K562 (cell line): ENCODE measurements around the gene IPO13. TPM values are rescaled to one million over a fixed set of nuclear protein-coding genes. Genes with fewer than 3 reads are reported as not detected.
A peak's percentile ranks its signal among the peaks of the same experiment; 100 is the strongest.

Experiments
- ATAC-seq: fragments of 200-7000 bp; cut with Tn5 transposase; 3 replicates; pipeline ENCODE4 v1.9.1; 2020; ENCODE audit warnings: moderate library complexity
- BruUV-seq: library from RNA; stranded (reverse); fragments of 400-500 nt; replicated peaks from 2 replicates; lab custom pipeline; 2021; lab: Mats Ljungman, UMichigan
- CTCF ChIA-PET: fragments of 300-600 bp; formaldehyde crosslinking; extraction: SDS; loops from one replicate; lab custom pipeline; 2021; ENCODE audit warnings: low intra/inter-chr PET ratio; lab: Yijun Ruan, JAX
- POLR2A ChIA-PET: fragments of 300-600, 350-650 bp; sonication (Branson Sonifier 250); formaldehyde crosslinking; extraction: SDS; loops from one replicate; lab custom pipeline; 2021; ENCODE audit warnings: antibody characterized with exemption, inconsistent platforms; lab: Yijun Ruan, JAX
- DNase-seq, 4 experiments: peaks; one replicate each; pipeline versions ENCODE4 v3.0.0 to v3.0.0-alpha.2; 2011 to 2018; ENCODE audit warnings: low spot score in 3 of 4, mixed read lengths in 3 of 4; ENCODE audit errors: extremely low read depth in 1 of 4
- FAIRE-seq: peaks from 2 replicates; lab custom pipeline; 2011; peaks lifted over from hg19 to GRCh38; lab: Jason Lieb, UNC
- H2AFZ ChIP-seq: 2 replicates; pipeline ENCODE4 v1.6.0; 2011; ENCODE audit warnings: low read depth, low read length, control low read depth, inconsistent platforms
- H3K27ac ChIP-seq: fragments of 200-600 bp; 3 replicates; pipeline ENCODE4 v1.8.0; 2011; ENCODE audit warnings: low read depth, mild to moderate bottlenecking, control low read depth, inconsistent platforms, low read length, moderate library complexity, mixed read lengths; ENCODE audit errors: extremely low read depth
- H3K27me3 ChIP-seq, 2 experiments: fragments of 300-600 bp in 1 of 2; 2 replicates in 1 of 2; 3 replicates in 1 of 2; pipeline versions ENCODE4 v1.6.0 to v1.8.0; 2011; ENCODE audit warnings: inconsistent platforms in 2 of 2, low read length in 2 of 2, mild to moderate bottlenecking in 1 of 2, mixed read lengths in 1 of 2, moderate library complexity in 1 of 2; ENCODE audit not compliant: control insufficient read depth in 2 of 2, insufficient read depth in 2 of 2
- H3K36me3 ChIP-seq: fragments of 300-600 bp; 3 replicates; pipeline ENCODE4 v1.8.0; 2011; ENCODE audit warnings: mild to moderate bottlenecking, low read length, inconsistent platforms; ENCODE audit not compliant: control insufficient read depth, insufficient read depth
- H3K4me1 ChIP-seq, 2 experiments: fragments of 200-600 bp in 1 of 2; replicated peaks in 1 of 2; 2 replicates in 1 of 2; 3 replicates in 1 of 2; pipeline versions ENCODE4 v1.5.1 to v1.8.0; 2011; ENCODE audit warnings: inconsistent platforms in 2 of 2, low read length in 2 of 2, mild to moderate bottlenecking in 1 of 2, mixed read lengths in 1 of 2, moderate library complexity in 1 of 2; ENCODE audit not compliant: control insufficient read depth in 2 of 2, insufficient read depth in 2 of 2
- H3K4me2 ChIP-seq: 2 replicates; pipeline ENCODE4 v1.6.1; 2011; ENCODE audit warnings: low read length, control low read depth, inconsistent platforms, mixed read lengths; ENCODE audit not compliant: insufficient read depth
- H3K4me3 ChIP-seq: fragments of 200-600 bp; sonication (generic), shearing (Covaris generic); 2 replicates; pipeline ENCODE4 v1.5.1; 2016; ENCODE audit warnings: control low read depth, inconsistent platforms
- H3K79me2 ChIP-seq: fragments of 200-600 bp; 3 replicates; pipeline ENCODE4 v1.8.0; 2011; ENCODE audit warnings: low read length, inconsistent platforms; ENCODE audit not compliant: control insufficient read depth, insufficient read depth
- H3K9ac ChIP-seq, 2 experiments: 2 replicates each; pipeline versions ENCODE4 v1.6.0 to v1.6.1; 2011; ENCODE audit warnings: low read depth in 2 of 2, low read length in 2 of 2, control low read depth in 1 of 2, inconsistent platforms in 1 of 2, mild to moderate bottlenecking in 1 of 2, mixed read lengths in 1 of 2; ENCODE audit not compliant: insufficient read depth in 1 of 2
- H3K9me1 ChIP-seq: one replicate; pipeline ENCODE4 v1.6.0; 2011; ENCODE audit warnings: inconsistent platforms, mild to moderate bottlenecking, low read length, moderate library complexity; ENCODE audit not compliant: control insufficient read depth, insufficient read depth
- H3K9me3 ChIP-seq: replicated peaks from 2 replicates; pipeline ENCODE4 v1.5.1; 2011; ENCODE audit warnings: low read depth, low read length, inconsistent platforms; ENCODE audit not compliant: control insufficient read depth, insufficient read depth
- H4K20me1 ChIP-seq: replicated peaks from 2 replicates; pipeline ENCODE4 v1.6.1; 2011; ENCODE audit warnings: low read length, inconsistent platforms, mixed read lengths; ENCODE audit not compliant: control insufficient read depth, insufficient read depth
- CREB1 ChIP-seq, 2 experiments: sonication (generic) in 1 of 2; formaldehyde crosslinking in 1 of 2; IDR thresholded peaks; 2 replicates each; pipeline versions ENCODE4 v1.6.1 to v1.8.0; 2012 to 2022; ENCODE audit warnings: inconsistent platforms in 1 of 2, mild to moderate bottlenecking in 1 of 2, missing genetic modification reagents in 1 of 2, moderate library complexity in 1 of 2
- DPF2 ChIP-seq: fragments of 450-650 bp; IDR thresholded peaks from 2 replicates; pipeline ENCODE4 v1.6.1; 2016
- HIVEP1 ChIP-seq: fragments of 250-450 bp; sonication (Bioruptor Pico); IDR thresholded peaks from 2 replicates; pipeline ENCODE4 v1.4.0; 2020; ENCODE audit warnings: mild to moderate bottlenecking
- HNRNPH1 ChIP-seq: fragments of 200-400 bp; formaldehyde crosslinking; optimal IDR thresholded peaks from 2 replicates; pipeline ENCODE3; 2017; ENCODE audit warnings: low read depth, mild to moderate bottlenecking, low read length, moderate library complexity
- NR3C1 ChIP-seq: sonication (generic); formaldehyde crosslinking; IDR thresholded peaks from 2 replicates; pipeline ENCODE4 v1.8.1; 2022; ENCODE audit warnings: missing genetic modification reagents
- NRF1 ChIP-seq, 2 experiments: fragments of 450-650 bp; IDR thresholded peaks in 1 of 2; conservative IDR thresholded peaks in 1 of 2; 2 replicates each; pipeline ENCODE4 v1.6.1; 2014; ENCODE audit warnings: mild to moderate bottlenecking in 2 of 2
- PATZ1 ChIP-seq: fragments of 250-450 bp; sonication (Bioruptor Pico); IDR thresholded peaks from 2 replicates; pipeline ENCODE4 v1.5.0; 2020; ENCODE audit warnings: mild to moderate bottlenecking, borderline replicate concordance
- PBX2 ChIP-seq, 2 experiments: IDR thresholded peaks in 1 of 2; conservative IDR thresholded peaks in 1 of 2; 2 replicates each; pipeline ENCODE4 v1.6.1; 2016; ENCODE audit warnings: low read depth in 2 of 2, mild to moderate bottlenecking in 1 of 2, missing compliant biosample characterization in 1 of 2, missing genetic modification characterization in 1 of 2, moderate library complexity in 1 of 2
- PML ChIP-seq: IDR thresholded peaks from 2 replicates; pipeline ENCODE4 v1.6.1; 2012; ENCODE audit warnings: low read length, inconsistent platforms
- POLR2G ChIP-seq: fragments of 200-400 bp; formaldehyde crosslinking; IDR thresholded peaks from 2 replicates; pipeline ENCODE4 v1.6.1; 2017; ENCODE audit warnings: low read depth, mild to moderate bottlenecking, antibody characterized with exemption, low read length, moderate library complexity
- PRMT5 ChIP-seq: sonication (generic); formaldehyde crosslinking; IDR thresholded peaks from 2 replicates; pipeline ENCODE4 v1.5.0; 2020; ENCODE audit warnings: missing genetic modification reagents
- RBM14 ChIP-seq: fragments of 200-400 bp; formaldehyde crosslinking; IDR thresholded peaks from 2 replicates; pipeline ENCODE4 v1.6.1; 2018; ENCODE audit warnings: low read depth, mild to moderate bottlenecking, low read length, moderate library complexity, borderline replicate concordance; ENCODE audit not compliant: insufficient read depth
- SMARCE1 ChIP-seq: fragments of 450-650 bp; IDR thresholded peaks from 2 replicates; pipeline ENCODE4 v1.7.1; 2016; ENCODE audit warnings: mild to moderate bottlenecking
- SRF ChIP-seq, 2 experiments: fragments of 250-450, 450-650 bp in 1 of 2; sonication (Bioruptor Pico) in 1 of 2; sonication (generic) in 1 of 2; formaldehyde crosslinking; IDR thresholded peaks; 2 replicates each; pipeline versions ENCODE4 v1.5.0 to v1.5.1; 2020 to 2022; ENCODE audit warnings: mild to moderate bottlenecking in 1 of 2, missing genetic modification reagents in 1 of 2
- ZNF511 ChIP-seq: sonication (generic); formaldehyde crosslinking; IDR thresholded peaks from 2 replicates; pipeline ENCODE4 v1.8.0; 2022; ENCODE audit warnings: mild to moderate bottlenecking, missing genetic modification reagents
- WGBS: fragments of 100-300 bp; shearing (Covaris generic); methylation state at CpG from one replicate; pipeline ENCODE4 v1.1.6; 2016; ENCODE audit warnings: low coverage, mixed read lengths; ENCODE audit not compliant: insufficient coverage; ENCODE audit errors: missing lambda C conversion rate; 5-methylcytosine and 5-hydroxymethylcytosine counted together
- in situ Hi-C: fragments of 300-500 bp; cut with MboI; formaldehyde crosslinking; loops from 4 replicates; pipeline ENCODE4 v1.15.0; 2018; ENCODE audit warnings: inconsistent platforms, mixed read lengths
- intact Hi-C: fragments of 100-400 bp; cut with micrococcal nuclease; formaldehyde crosslinking; loops from 2 replicates; pipeline ENCODE4 v1.14.2; 2022
- polyA plus RNA-seq, 8 experiments: library from polyadenylated mRNA; depleted of rRNA in 4 of 8; stranded (reverse) in 5 of 8; unstranded in 3 of 8; fragments of >200 nt; fragmentation: Nextera tagmentation in 2 of 8; fragmentation: Illumina TruSeq in 1 of 8; extraction: Ambion mirVana in 2 of 8; extraction: Trizol in 1 of 8; gene quantifications; 2 replicates each; pipeline versions ENCODE4 v1.2.1 to v1.2.3, GENCODE V29; 2011 to 2014; ENCODE audit warnings: inconsistent platforms in 1 of 8, missing spikeins in 1 of 8
- total RNA-seq, 7 experiments: library from RNA; depleted of rRNA in 6 of 7; stranded (reverse); fragments of >200 nt in 6 of 7; fragmentation: Illumina TruSeq in 2 of 7; extraction: Trizol in 2 of 7; gene quantifications; 2 replicates each; pipeline versions ENCODE4 v1.2.1 to v1.2.3, GENCODE V29; 2011 to 2021; ENCODE audit warnings: low replicate concordance in 1 of 7

The IPO13 gene
- total and polyA plus RNA-seq, 9 of the 15 experiments (the other 6 are each of a cell fraction or from before 2014, with no cell fraction given), result 7.0 to 30.8 (median 16.2) TPM

- Histone ChIP-seq H3K4me2 (peak overlapping the region; percentile 90), H3K27me3 (no peaks in the 10 kb centered on the region), H3K79me2 (peaks cover 64% of the 10 kb centered on the region), H3K4me3 (peak overlapping the region; percentile 87), H3K9ac (peak overlapping the region; percentile 88 to 98), H3K9me3 (no peaks in the 10 kb centered on the region), H4K20me1 (peaks cover 24% of the 10 kb centered on the region), H3K27ac (peak overlapping the region; percentile 89), H3K36me3 (peaks cover 61% of the 10 kb centered on the region), H3K4me1 (peaks cover 48 to 70% of the 10 kb centered on the region in 2 experiments), H3K9me1 (peaks cover 13% of the 10 kb centered on the region), H2AFZ (peak overlapping the region; percentile 97)
- under 1% methylated on average over 32 of the region's 34 CpGs for WGBS
- intact Hi-C loops (loop anchor here (2.0 kb wide), 1 partner anchor 15 kb away; the partner anchor contains the start of gene CCDC24), in situ Hi-C loops (no loop called here)
- DNase-seq (peak in 3 of 4 experiments; percentile 39 to 70 (median 70)), FAIRE-seq (no peak), ATAC-seq (peak; percentile 32)
- POLR2A ChIA-PET, result interaction anchor here (0.5 to 2.5 kb wide), 17 partner anchors 8 to 659 kb away, joined by 3 to 7 read pairs (median 3); no protein-coding TSS in a partner anchor
- BruUV-seq, result TSS peak; percentile 43
- CTCF ChIA-PET, result no interaction called here
- no peak for TF ChIP-seq HNRNPH1
- no peak for TF ChIP-seq HIVEP1 (CRISPR knock-in tag)
- TF ChIP-seq DPF2, result 0 out of 2 replicates have a peak, but pooled peaks have one; percentile 34
- 0 out of 2 replicates have a peak, but pooled peaks have one; percentile 70 for TF ChIP-seq RBM14
- peak; percentile 73 for TF ChIP-seq SMARCE1
- no peak; the same call in 1 of the 2 replicates for TF ChIP-seq ZNF511 (CRISPR knock-in tag)
- TF ChIP-seq PATZ1 (CRISPR knock-in tag), result 0 out of 2 replicates have a peak, but pooled peaks have one; percentile 54
- TF ChIP-seq PML, result no peak; the same call in 1 of the 2 replicates
- TF ChIP-seq NRF1 (conservative IDR thresholded peaks at IDR 0.05 in 1 of 2, IDR thresholded peaks at IDR 0.05 in 1 of 2), result peak; percentile 67 to 70; a peak in 3 of 4 replicates
- peak in 1 of 2 experiments; percentile 54; a peak in 2 of 4 replicates for TF ChIP-seq SRF (CRISPR knock-in tag; IDR thresholded peaks at IDR 0.05)
- TF ChIP-seq NR3C1 (CRISPR knock-in tag), result 0 out of 2 replicates have a peak, but pooled peaks have one; percentile 37
- no peak for TF ChIP-seq PBX2 (CRISPR knock-in tag; IDR thresholded peaks at IDR 0.05; ENCODE audit: low read depth)
- 0 out of 2 replicates have a peak, but pooled peaks have one; percentile 10 for TF ChIP-seq PBX2 (tag; conservative IDR thresholded peaks at IDR 0.05; ENCODE audit: low read depth)
- TF ChIP-seq CREB1 (IDR thresholded peaks at IDR 0.05), result no peak
- no peak for TF ChIP-seq CREB1 (CRISPR knock-in tag; IDR thresholded peaks at IDR 0.05)
- TF ChIP-seq PRMT5 (CRISPR knock-in tag), result no peak
- TF ChIP-seq POLR2G, result no peak
These were observed 28.7 kb downstream of the IPO13 start for GRCh38 chr1:43975249-43975961.
